ENCODE results near the gene MMP24. TPM values are rescaled to one million over a fixed set of nuclear protein-coding genes. Genes with fewer than 3 reads are reported as not detected.

MMP24 gene
- total RNA-seq (under 1 TPM; 0.09 to 0.75 TPM), polyA plus RNA-seq (under 1 TPM; 0.11 to 0.73 TPM)

DNA sequence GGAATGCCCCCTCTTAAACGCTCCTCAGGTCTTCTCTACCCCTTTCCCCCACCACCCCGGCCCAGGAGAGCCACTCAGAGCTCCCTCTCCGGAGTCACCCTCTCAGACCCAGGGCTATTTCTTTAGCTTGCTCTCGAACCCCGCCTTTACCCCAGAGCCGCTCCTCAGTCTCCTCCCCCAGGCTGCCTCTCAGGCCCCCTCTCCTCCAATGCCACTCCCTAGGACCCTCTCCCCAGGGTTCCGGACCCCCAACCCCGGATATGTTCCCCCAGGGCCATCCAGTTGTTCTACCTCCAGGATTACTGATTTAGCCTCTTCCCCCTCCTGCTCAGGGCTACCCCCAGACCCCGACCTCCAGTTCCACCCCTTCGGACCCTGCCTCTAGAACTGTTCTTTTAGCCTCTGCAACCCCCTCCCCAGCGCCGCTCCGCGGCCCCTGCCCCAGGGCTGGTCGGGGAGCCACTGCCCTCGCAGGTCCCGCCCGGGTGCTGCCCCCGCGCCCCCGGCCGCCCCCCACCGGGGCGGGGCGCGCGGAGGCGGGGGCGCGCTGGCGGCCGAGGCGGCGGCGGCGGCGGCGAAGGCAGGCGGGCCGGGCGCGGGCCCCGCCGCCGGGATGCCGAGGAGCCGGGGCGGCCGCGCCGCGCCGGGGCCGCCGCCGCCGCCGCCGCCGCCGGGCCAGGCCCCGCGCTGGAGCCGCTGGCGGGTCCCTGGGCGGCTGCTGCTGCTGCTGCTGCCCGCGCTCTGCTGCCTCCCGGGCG is at the start of gene MMP24:
Gene MMP24 (plus strand): TSS at position 565 of the 758 bp plus-strand sequence. CDS start 49 bp downstream, at position 614.
- H3K9me3 ChIP-seq (ENCODE audit: control insufficient read depth in 4 of 4, low read length in 3 of 4): no peaks in the 10 kb centered on the region
- 4% methylated on average over 61 of the region's 70 CpGs for WGBS
- H3K27me3 ChIP-seq (ENCODE audit: control insufficient read depth in 4 of 4, insufficient read depth in 4 of 4, low read length in 3 of 4): no peaks in the 10 kb centered on the region
- TF ChIP-seq RXRA (IDR thresholded peaks at IDR 0.05) (no peak), FOXA1 (IDR thresholded peaks at IDR 0.05) (no peak), HNF4A (conservative IDR thresholded peaks at IDR 0.05) (no peak), YY1 (IDR thresholded peaks at IDR 0.05) (no peak), FOXA2 (IDR thresholded peaks at IDR 0.05) (no peak), SP1 (IDR thresholded peaks at IDR 0.05) (no peak), GABPA (IDR thresholded peaks at IDR 0.05 in 1 of 2, conservative IDR thresholded peaks at IDR 0.05 in 1 of 2) (no peak), HNF4G (IDR thresholded peaks at IDR 0.05) (no peak)
- TF ChIP-seq, protein P1, sequence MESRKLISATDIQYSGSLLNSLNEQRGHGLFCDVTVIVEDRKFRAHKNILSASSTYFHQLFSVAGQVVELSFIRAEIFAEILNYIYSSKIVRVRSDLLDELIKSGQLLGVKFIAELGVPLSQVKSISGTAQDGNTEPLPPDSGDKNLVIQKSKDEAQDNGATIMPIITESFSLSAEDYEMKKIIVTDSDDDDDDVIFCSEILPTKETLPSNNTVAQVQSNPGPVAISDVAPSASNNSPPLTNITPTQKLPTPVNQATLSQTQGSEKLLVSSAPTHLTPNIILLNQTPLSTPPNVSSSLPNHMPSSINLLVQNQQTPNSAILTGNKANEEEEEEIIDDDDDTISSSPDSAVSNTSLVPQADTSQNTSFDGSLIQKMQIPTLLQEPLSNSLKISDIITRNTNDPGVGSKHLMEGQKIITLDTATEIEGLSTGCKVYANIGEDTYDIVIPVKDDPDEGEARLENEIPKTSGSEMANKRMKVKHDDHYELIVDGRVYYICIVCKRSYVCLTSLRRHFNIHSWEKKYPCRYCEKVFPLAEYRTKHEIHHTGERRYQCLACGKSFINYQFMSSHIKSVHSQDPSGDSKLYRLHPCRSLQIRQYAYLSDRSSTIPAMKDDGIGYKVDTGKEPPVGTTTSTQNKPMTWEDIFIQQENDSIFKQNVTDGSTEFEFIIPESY (IDR thresholded peaks at IDR 0.05): no peak
- TF ChIP-seq, protein P2, sequence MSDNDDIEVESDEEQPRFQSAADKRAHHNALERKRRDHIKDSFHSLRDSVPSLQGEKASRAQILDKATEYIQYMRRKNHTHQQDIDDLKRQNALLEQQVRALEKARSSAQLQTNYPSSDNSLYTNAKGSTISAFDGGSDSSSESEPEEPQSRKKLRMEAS (IDR thresholded peaks at IDR 0.05): no peak
- TF ChIP-seq, protein P3, sequence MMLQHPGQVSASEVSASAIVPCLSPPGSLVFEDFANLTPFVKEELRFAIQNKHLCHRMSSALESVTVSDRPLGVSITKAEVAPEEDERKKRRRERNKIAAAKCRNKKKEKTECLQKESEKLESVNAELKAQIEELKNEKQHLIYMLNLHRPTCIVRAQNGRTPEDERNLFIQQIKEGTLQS (IDR thresholded peaks at IDR 0.05): no peak
- no peak within 1 kb of the TSS for H3K9ac ChIP-seq (ENCODE audit: low read depth in 1 of 2, low read length in 2 of 2)
- peak within 1 kb of the TSS in 1 of 3 donors; percentile 75 for H3K4me3 ChIP-seq (ENCODE audit: low read depth in 1 of 3, low read length in 3 of 3)
- H3K4me1 ChIP-seq (ENCODE audit: control insufficient read depth in 4 of 4, insufficient read depth in 4 of 4, low read length in 3 of 4): peaks cover 0 to 9% (median 6%) of the 10 kb centered on the region in 4 donors
- no peaks in the 10 kb centered on the region for H3K36me3 ChIP-seq (ENCODE audit: control insufficient read depth in 4 of 4, insufficient read depth in 3 of 4, low read depth in 1 of 4, low read length in 3 of 4)
- no peak within 1 kb of the TSS for H3K27ac ChIP-seq (ENCODE audit: low read depth in 1 of 2, low read length in 2 of 2)
- no peak for DNase-seq (ENCODE audit: low spot score)

GRCh38 chr20:35179292-35180212 is 46.9 kb upstream of the MMP24 start:
- 39% methylated on average over 11 of the region's 11 CpGs for WGBS
- Histone ChIP-seq H3K9ac (ENCODE audit: low read depth in 1 of 2, low read length in 2 of 2) (no peak overlapping the region), H3K9me3 (ENCODE audit: control insufficient read depth in 4 of 4, low read length in 3 of 4) (no peaks in the 10 kb centered on the region), H3K4me3 (ENCODE audit: low read depth in 1 of 3, low read length in 3 of 3) (no peak overlapping the region), H3K27me3 (ENCODE audit: control insufficient read depth in 4 of 4, insufficient read depth in 4 of 4, low read length in 3 of 4) (no peaks in the 10 kb centered on the region), H3K36me3 (ENCODE audit: control insufficient read depth in 4 of 4, insufficient read depth in 3 of 4, low read depth in 1 of 4, low read length in 3 of 4) (no peaks in the 10 kb centered on the region), H3K4me1 (ENCODE audit: control insufficient read depth in 4 of 4, insufficient read depth in 4 of 4, low read length in 3 of 4) (peaks cover 1 to 15% (median 6%) of the 10 kb centered on the region in 4 donors), H3K27ac (ENCODE audit: low read depth in 1 of 2, low read length in 2 of 2) (peak overlapping the region; percentile 18 to 51)
- TF ChIP-seq SP1 (IDR thresholded peaks at IDR 0.05) (peak; percentile 82), FOXA2 (IDR thresholded peaks at IDR 0.05) (peak; percentile 83), FOXA1 (IDR thresholded peaks at IDR 0.05) (peak; percentile 51), EGR1 (IDR thresholded peaks at IDR 0.05; ENCODE audit: low read depth in 2 of 2) (peak in 1 of 2 donors; percentile 38), TAF1 (conservative IDR thresholded peaks at IDR 0.05) (no peak), RXRA (IDR thresholded peaks at IDR 0.05) (peak; percentile 51 to 65), HNF4A (conservative IDR thresholded peaks at IDR 0.05) (peak in 1 of 2 donors; percentile 29), YY1 (IDR thresholded peaks at IDR 0.05) (peak; percentile 40)
- TF ChIP-seq, protein P2 (IDR thresholded peaks at IDR 0.05): peak; percentile 31
- TF ChIP-seq, protein P4, sequence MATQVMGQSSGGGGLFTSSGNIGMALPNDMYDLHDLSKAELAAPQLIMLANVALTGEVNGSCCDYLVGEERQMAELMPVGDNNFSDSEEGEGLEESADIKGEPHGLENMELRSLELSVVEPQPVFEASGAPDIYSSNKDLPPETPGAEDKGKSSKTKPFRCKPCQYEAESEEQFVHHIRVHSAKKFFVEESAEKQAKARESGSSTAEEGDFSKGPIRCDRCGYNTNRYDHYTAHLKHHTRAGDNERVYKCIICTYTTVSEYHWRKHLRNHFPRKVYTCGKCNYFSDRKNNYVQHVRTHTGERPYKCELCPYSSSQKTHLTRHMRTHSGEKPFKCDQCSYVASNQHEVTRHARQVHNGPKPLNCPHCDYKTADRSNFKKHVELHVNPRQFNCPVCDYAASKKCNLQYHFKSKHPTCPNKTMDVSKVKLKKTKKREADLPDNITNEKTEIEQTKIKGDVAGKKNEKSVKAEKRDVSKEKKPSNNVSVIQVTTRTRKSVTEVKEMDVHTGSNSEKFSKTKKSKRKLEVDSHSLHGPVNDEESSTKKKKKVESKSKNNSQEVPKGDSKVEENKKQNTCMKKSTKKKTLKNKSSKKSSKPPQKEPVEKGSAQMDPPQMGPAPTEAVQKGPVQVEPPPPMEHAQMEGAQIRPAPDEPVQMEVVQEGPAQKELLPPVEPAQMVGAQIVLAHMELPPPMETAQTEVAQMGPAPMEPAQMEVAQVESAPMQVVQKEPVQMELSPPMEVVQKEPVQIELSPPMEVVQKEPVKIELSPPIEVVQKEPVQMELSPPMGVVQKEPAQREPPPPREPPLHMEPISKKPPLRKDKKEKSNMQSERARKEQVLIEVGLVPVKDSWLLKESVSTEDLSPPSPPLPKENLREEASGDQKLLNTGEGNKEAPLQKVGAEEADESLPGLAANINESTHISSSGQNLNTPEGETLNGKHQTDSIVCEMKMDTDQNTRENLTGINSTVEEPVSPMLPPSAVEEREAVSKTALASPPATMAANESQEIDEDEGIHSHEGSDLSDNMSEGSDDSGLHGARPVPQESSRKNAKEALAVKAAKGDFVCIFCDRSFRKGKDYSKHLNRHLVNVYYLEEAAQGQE (IDR thresholded peaks at IDR 0.05): no peak
- TF ChIP-seq, protein P1 (IDR thresholded peaks at IDR 0.05): peak; percentile 13
- TF ChIP-seq, protein P3 (IDR thresholded peaks at IDR 0.05): no peak
- no peak for DNase-seq (ENCODE audit: low spot score)

Measured in liver (tissue), 9 donors.